ENCODE data around the gene NINL.
"Not testable (repeated sequence)": the region's sequence is repeated elsewhere in the genome, so short reads cannot be mapped to it uniquely, and the experiment has no call there.

Gene NINL

DNA sequence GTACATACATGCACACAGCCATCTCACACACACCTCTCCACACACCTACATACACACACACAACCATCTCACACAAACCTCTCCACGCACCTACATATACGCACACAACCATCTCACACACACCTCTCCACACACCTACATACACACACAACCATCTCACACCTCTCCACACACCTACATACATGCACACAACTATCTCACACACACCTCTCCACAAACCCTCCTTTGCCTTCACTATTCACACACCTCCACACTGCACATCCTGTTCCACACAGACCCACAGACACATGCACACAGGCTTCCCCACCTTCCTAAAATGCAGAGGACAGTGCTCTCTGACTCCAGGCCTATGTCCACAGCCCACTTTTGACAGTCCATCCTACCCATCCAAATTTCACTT lies 16.3 kb upstream of the NINL start:
- Histone ChIP-seq H3F3A (ENCODE audit: insufficient read depth, low read length) (no peaks in the 10 kb centered on the region), H2AFZ (ENCODE audit: low read length) (no peak overlapping the region), H3K4me2 (ENCODE audit: low read length) (no peak overlapping the region), H3K79me2 (ENCODE audit: insufficient read depth, low read length) (no peaks in the 10 kb centered on the region), H3K27me3 (ENCODE audit: insufficient read depth, low read length) (no peaks in the 10 kb centered on the region), H4K20me1 (ENCODE audit: insufficient read depth, low read length) (no peaks in the 10 kb centered on the region), H3K9me2 (ENCODE audit: low read depth, low read length) (no peaks in the 10 kb centered on the region), H3K4me1 (ENCODE audit: insufficient read depth, low read length, severe bottlenecking) (no peaks in the 10 kb centered on the region), H3K36me3 (ENCODE audit: insufficient read depth, low read length) (no peaks in the 10 kb centered on the region), H3K4me3 (ENCODE audit: low read depth, low read length, poor library complexity, severe bottlenecking) (no peak overlapping the region), H3K9me3 (ENCODE audit: low read length) (no peaks in the 10 kb centered on the region), H3K27ac (ENCODE audit: low read depth, low read length, poor library complexity, severe bottlenecking) (no peak overlapping the region), H3K9ac (ENCODE audit: low read length) (no peak overlapping the region)
- no peak for TF ChIP-seq EZH2 (IDR thresholded peaks at IDR 0.05; ENCODE audit: borderline replicate concordance, low read length)
- no peak for TF ChIP-seq CTCF (IDR thresholded peaks at IDR 0.05; ENCODE audit: low read length)

DNA sequence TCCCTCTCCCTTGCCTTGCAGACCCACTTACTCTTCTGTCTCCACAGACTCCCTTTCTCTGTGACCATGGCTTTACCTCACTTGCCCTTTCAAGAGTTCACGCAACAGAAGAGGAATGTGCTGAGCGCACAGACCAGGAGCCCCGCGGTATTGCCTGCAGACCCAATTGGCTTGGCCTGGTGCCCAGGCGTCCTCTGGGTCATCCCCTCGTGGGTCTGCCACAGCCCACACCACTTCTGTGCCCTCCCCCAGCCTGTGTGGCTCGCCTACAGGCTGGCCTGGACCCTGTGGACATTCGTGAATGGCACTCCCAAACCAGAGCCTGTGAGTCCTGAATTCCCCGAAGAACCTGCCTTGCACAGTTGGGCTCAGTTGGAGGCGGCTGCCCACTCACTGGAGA lies 15.3 kb upstream of the NINL start:
- H3K9ac ChIP-seq (ENCODE audit: low read length) = no peak overlapping the region
- no peaks in the 10 kb centered on the region for H4K20me1 ChIP-seq (ENCODE audit: insufficient read depth, low read length)
- H3K4me2 ChIP-seq (ENCODE audit: low read length) = no peak overlapping the region
- H3K27ac ChIP-seq (ENCODE audit: low read depth, low read length, poor library complexity, severe bottlenecking) = no peak overlapping the region
- TF ChIP-seq EZH2 (IDR thresholded peaks at IDR 0.05; ENCODE audit: borderline replicate concordance, low read length) = no peak
- no peak for TF ChIP-seq CTCF (IDR thresholded peaks at IDR 0.05; ENCODE audit: low read length)
- H2AFZ ChIP-seq (ENCODE audit: low read length) = no peak overlapping the region
- H3K36me3 ChIP-seq (ENCODE audit: insufficient read depth, low read length) = no peaks in the 10 kb centered on the region
- no peaks in the 10 kb centered on the region for H3K27me3 ChIP-seq (ENCODE audit: insufficient read depth, low read length)
- no peaks in the 10 kb centered on the region for H3K79me2 ChIP-seq (ENCODE audit: insufficient read depth, low read length)
- H3K9me2 ChIP-seq (ENCODE audit: low read depth, low read length) = no peaks in the 10 kb centered on the region
- H3K9me3 ChIP-seq (ENCODE audit: low read length) = no peaks in the 10 kb centered on the region
- no peak overlapping the region for H3K4me3 ChIP-seq (ENCODE audit: low read depth, low read length, poor library complexity, severe bottlenecking)
- H3K4me1 ChIP-seq (ENCODE audit: insufficient read depth, low read length, severe bottlenecking) = no peaks in the 10 kb centered on the region
- no peaks in the 10 kb centered on the region for H3F3A ChIP-seq (ENCODE audit: insufficient read depth, low read length)

GRCh38 chr20:25592135-25592852 lies 7.0 kb upstream of the NINL start:
- no peaks in the 10 kb centered on the region for H3F3A ChIP-seq (ENCODE audit: insufficient read depth, low read length)
- no peaks in the 10 kb centered on the region for H3K27me3 ChIP-seq (ENCODE audit: insufficient read depth, low read length)
- H3K27ac ChIP-seq (ENCODE audit: low read depth, low read length, poor library complexity, severe bottlenecking) = no peak overlapping the region
- H3K9me2 ChIP-seq (ENCODE audit: low read depth, low read length) = no peaks in the 10 kb centered on the region
- H3K4me3 ChIP-seq (ENCODE audit: low read depth, low read length, poor library complexity, severe bottlenecking) = no peak overlapping the region
- H3K36me3 ChIP-seq (ENCODE audit: insufficient read depth, low read length) = no peaks in the 10 kb centered on the region
- H3K4me1 ChIP-seq (ENCODE audit: insufficient read depth, low read length, severe bottlenecking) = no peaks in the 10 kb centered on the region
- no peak overlapping the region for H2AFZ ChIP-seq (ENCODE audit: low read length)
- H3K9me3 ChIP-seq (ENCODE audit: low read length) = no peaks in the 10 kb centered on the region
- TF ChIP-seq EZH2 (IDR thresholded peaks at IDR 0.05; ENCODE audit: borderline replicate concordance, low read length) (no peak), CTCF (IDR thresholded peaks at IDR 0.05; ENCODE audit: low read length) (no peak)
- H4K20me1 ChIP-seq (ENCODE audit: insufficient read depth, low read length) = no peaks in the 10 kb centered on the region
- no peak overlapping the region for H3K9ac ChIP-seq (ENCODE audit: low read length)
- H3K4me2 ChIP-seq (ENCODE audit: low read length) = no peak overlapping the region
- no peaks in the 10 kb centered on the region for H3K79me2 ChIP-seq (ENCODE audit: insufficient read depth, low read length)

DNA sequence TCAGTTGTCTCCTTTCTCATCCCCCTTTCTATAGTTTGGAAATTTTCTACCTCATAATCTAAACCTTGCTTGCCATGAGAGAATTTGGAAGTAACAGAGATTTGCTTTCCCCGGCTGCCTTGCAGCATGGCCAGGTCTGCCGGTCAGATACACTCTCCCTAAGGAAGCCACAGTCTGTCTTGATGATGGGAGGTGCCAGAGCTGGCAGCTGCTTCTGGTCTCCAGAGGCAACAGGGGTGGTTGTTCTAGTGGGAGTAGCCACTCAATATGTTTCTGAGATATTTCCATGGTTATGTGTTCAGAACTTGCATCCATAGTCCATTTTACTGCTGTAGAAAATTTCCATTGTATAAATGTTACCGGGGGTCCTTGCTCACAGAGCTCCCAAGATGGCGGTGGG lies 5.4 kb upstream of the NINL start:
- H2AFZ ChIP-seq (ENCODE audit: low read length); H3K79me2 ChIP-seq (ENCODE audit: insufficient read depth, low read length); H3K9ac ChIP-seq (ENCODE audit: low read length); H3K4me2 ChIP-seq (ENCODE audit: low read length); H4K20me1 ChIP-seq (ENCODE audit: insufficient read depth, low read length); H3K4me1 ChIP-seq (ENCODE audit: insufficient read depth, low read length, severe bottlenecking); H3K27ac ChIP-seq (ENCODE audit: low read depth, low read length, poor library complexity, severe bottlenecking); H3K36me3 ChIP-seq (ENCODE audit: insufficient read depth, low read length); H3K4me3 ChIP-seq (ENCODE audit: low read depth, low read length, poor library complexity, severe bottlenecking); H3K9me2 ChIP-seq (ENCODE audit: low read depth, low read length); H3K9me3 ChIP-seq (ENCODE audit: low read length); H3F3A ChIP-seq (ENCODE audit: insufficient read depth, low read length); H3K27me3 ChIP-seq (ENCODE audit: insufficient read depth, low read length): not testable (repeated sequence)

All from OCI-LY1 (cell line).